GM12801 (cell line): ENCODE results near the gene DAD1.

Experiments used
- CTCF ChIP-seq: IDR thresholded peaks from one replicate; pipeline ENCODE4 v1.5.1; 2011; ENCODE audit warnings: control low read depth; ENCODE audit not compliant: insufficient read length; ENCODE audit errors: extremely low read depth

The DAD1 gene

DNA sequence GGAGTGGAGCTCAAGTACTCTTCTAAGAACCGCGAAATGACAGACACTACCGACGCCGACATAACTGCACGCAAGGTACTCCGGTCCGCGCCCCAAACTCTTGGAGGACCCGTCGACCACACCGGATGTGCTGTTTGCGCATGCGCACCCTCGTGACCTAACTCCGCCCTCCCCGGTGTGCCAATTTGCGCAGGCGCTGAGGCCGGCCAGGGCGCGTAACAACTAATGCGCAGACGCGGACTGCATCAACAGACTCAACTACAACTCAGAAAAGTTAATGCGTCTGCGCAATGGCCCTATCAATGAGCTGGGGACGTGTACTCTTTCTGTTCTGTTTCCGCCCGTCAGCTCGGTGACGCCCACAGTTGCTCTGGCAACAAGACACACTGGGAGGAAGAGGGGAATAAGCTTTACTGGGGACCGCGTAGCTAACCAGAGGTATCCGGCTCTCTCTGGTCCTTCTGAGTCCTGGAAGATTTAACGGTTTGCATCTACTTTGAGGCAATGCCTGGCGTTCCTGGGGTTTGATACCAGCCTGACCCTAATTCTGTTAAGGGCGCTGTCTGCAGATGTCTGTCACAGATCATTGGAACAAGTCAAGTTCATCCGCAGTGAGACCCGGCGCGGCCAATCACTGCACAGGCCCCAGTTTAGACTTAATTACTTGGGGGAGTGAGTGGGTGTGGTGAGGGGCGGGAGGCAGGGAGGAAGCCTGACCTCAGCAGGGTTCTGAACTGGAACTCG lies at the start of gene DAD1:
Gene DAD1, minus strand, starts transcription at position 129 of the 744 bp plus-strand sequence. Its CDS starts 67 bp downstream, at position 62.
- TF ChIP-seq CTCF = no peak

- no peak for TF ChIP-seq CTCF
These were observed 45.3 kb upstream of the DAD1 start for GRCh38 chr14:22634233-22634900.

DNA sequence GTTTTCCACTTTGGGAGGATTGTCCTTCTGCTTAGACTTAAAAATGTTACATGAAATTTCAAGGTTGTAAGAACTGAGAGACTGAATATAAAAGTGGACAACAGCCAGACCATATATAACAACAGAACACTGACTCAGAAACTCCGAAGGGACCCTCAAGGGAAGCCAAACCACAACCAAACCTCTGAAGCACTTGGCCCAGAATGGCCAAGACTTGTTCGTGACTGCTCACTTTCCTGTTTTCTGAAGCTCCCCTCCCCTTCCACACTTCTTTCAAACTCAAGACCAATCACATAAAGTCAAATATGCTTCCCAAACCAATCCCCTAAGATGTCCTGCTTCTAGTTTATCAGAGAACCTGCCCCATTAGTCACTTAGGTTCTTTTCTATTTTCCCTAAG lies 41.5 kb upstream of the DAD1 start:
- TF ChIP-seq CTCF = no peak

DNA sequence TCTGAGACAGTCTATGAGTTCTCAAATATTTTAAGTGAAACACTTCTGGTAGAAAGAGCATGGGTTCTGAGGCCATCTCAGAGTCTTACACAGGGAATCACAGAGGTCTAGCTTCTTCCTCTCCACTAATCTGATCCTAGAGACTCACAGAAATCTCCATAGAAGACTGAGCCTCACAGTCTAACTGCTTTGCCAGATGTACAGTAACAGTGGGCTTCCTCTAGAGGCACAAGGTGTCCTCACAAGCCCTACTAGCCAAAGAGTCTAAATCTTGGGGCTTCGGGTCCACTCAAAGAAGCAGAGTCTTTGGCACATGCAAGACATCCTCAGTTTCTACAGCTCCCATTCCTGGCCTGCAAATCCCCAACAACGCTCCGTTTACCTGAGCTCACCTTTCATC lies 41.0 kb upstream of the DAD1 start:
- TF ChIP-seq CTCF = no peak

- TF ChIP-seq CTCF = no peak
These were observed 40.3 kb upstream of the DAD1 start for GRCh38 chr14:22629361-22629760.

- TF ChIP-seq CTCF = no peak
These were observed 38.7 kb upstream of the DAD1 start for GRCh38 chr14:22627506-22628263.

GRCh38 chr14:22626590-22626989 lies 37.6 kb upstream of the DAD1 start:
- TF ChIP-seq CTCF = no peak
